GM19023 (cell line): ENCODE results near the gene WIPF3.

Experiments used
- ATAC-seq: cut with Tn5 transposase; IDR thresholded peaks from one replicate; pipeline ENCODE4 v1.9.1; 2021; ENCODE audit warnings: mild to moderate bottlenecking, moderate library complexity; ENCODE audit not compliant: unreplicated experiment

WIPF3 gene

GRCh38 chr7:29843726-29844125, 37.4 kb downstream of the WIPF3 start:
- ATAC-seq = no peak

GRCh38 chr7:29844559-29844958, 38.3 kb downstream of the WIPF3 start:
- no peak for ATAC-seq

- no peak for ATAC-seq
Measured at GRCh38 chr7:29847496-29847895, 41.2 kb downstream of the WIPF3 start.

- ATAC-seq = no peak
Measured at GRCh38 chr7:29847916-29848315, 41.6 kb downstream of the WIPF3 start.

GRCh38 chr7:29848941-29849340, 42.6 kb downstream of the WIPF3 start:
- no peak for ATAC-seq

GRCh38 chr7:29851487-29851886, 45.2 kb downstream of the WIPF3 start:
- no peak for ATAC-seq

GRCh38 chr7:29852457-29852856, 46.1 kb downstream of the WIPF3 start:
- no peak for ATAC-seq

GRCh38 chr7:29853072-29853471, 46.8 kb downstream of the WIPF3 start:
- no peak for ATAC-seq

- ATAC-seq = no peak
Measured at GRCh38 chr7:29853789-29854188, 47.5 kb downstream of the WIPF3 start.

GRCh38 chr7:29854257-29854938, 48.1 kb downstream of the WIPF3 start:
- no peak for ATAC-seq

GRCh38 chr7:29857654-29858053, 51.3 kb downstream of the WIPF3 start:
- no peak for ATAC-seq

GRCh38 chr7:29858191-29858951, 52.1 kb downstream of the WIPF3 start:
- no peak for ATAC-seq

GRCh38 chr7:29859104-29859503, 52.8 kb downstream of the WIPF3 start:
- ATAC-seq = no peak

- ATAC-seq = no peak
Measured at GRCh38 chr7:29859524-29860185, 53.3 kb downstream of the WIPF3 start.

- no peak for ATAC-seq
Measured at GRCh38 chr7:29860186-29860585, 53.9 kb downstream of the WIPF3 start.

- ATAC-seq = no peak
Measured at GRCh38 chr7:29861884-29862283, 55.6 kb downstream of the WIPF3 start.

GRCh38 chr7:29864656-29865055, 58.3 kb downstream of the WIPF3 start:
- ATAC-seq = no peak

GRCh38 chr7:29865526-29865925, 59.2 kb downstream of the WIPF3 start:
- ATAC-seq = no peak

GRCh38 chr7:29866490-29866930, 60.2 kb downstream of the WIPF3 start:
- no peak for ATAC-seq

GRCh38 chr7:29871787-29872398, 65.6 kb downstream of the WIPF3 start:
- ATAC-seq = no peak

- ATAC-seq = no peak
Measured at GRCh38 chr7:29873644-29874294, 67.5 kb downstream of the WIPF3 start.
